Measurements from ENCODE around the gene MYH4.

DNA sequence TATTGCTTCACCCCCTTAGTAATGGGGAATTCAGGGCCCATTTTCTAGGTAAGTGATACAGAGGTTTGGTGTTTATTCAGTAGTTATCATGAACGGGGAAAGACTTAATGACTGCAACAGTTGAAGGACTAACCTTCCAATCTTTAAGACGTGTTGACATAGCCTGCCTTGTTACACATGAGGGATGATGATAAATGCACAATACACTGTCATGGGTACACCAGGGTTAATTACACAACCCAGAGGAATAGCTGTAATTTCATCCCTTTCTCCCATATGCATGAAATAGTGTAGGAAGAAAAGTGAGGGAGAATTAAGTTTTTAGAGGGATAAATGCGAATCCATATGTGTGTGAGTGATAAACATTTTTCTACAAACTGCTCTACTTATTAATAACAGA lies 10.7 kb downstream of the MYH4 start:
- TF ChIP-seq, protein P1, sequence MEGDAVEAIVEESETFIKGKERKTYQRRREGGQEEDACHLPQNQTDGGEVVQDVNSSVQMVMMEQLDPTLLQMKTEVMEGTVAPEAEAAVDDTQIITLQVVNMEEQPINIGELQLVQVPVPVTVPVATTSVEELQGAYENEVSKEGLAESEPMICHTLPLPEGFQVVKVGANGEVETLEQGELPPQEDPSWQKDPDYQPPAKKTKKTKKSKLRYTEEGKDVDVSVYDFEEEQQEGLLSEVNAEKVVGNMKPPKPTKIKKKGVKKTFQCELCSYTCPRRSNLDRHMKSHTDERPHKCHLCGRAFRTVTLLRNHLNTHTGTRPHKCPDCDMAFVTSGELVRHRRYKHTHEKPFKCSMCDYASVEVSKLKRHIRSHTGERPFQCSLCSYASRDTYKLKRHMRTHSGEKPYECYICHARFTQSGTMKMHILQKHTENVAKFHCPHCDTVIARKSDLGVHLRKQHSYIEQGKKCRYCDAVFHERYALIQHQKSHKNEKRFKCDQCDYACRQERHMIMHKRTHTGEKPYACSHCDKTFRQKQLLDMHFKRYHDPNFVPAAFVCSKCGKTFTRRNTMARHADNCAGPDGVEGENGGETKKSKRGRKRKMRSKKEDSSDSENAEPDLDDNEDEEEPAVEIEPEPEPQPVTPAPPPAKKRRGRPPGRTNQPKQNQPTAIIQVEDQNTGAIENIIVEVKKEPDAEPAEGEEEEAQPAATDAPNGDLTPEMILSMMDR (IDR thresholded peaks at IDR 0.05) = no peak
- no peak for TF ChIP-seq POLR2A (IDR thresholded peaks at IDR 0.05)

Measured in body of pancreas (tissue), 4 donors.